MG63 (cell line): ENCODE data around the gene AZU1. TPM values are rescaled to one million over a fixed set of nuclear protein-coding genes. Genes with fewer than 3 reads are reported as not detected.

Source experiments
- DNase-seq: peaks from one replicate; pipeline ENCODE4 v3.0.0-alpha.2; 2020
- H3K27me3 ChIP-seq: fragments of 250-450 bp; sonication (Bioruptor Pico); 2 replicates; pipeline ENCODE4 v1.5.1; 2020; ENCODE audit warnings: mild to moderate bottlenecking, moderate library complexity
- H3K36me3 ChIP-seq: fragments of 250-450 bp; sonication (Bioruptor Pico); 2 replicates; pipeline ENCODE4 v1.5.1; 2020; ENCODE audit warnings: mild to moderate bottlenecking, moderate library complexity
- H3K4me3 ChIP-seq: fragments of 250-450 bp; sonication (Bioruptor Pico); 2 replicates; pipeline ENCODE4 v1.5.1; 2020; ENCODE audit warnings: mild to moderate bottlenecking, moderate library complexity
- H3K9me3 ChIP-seq: fragments of 250-450 bp; sonication (Bioruptor Pico); 2 replicates; pipeline ENCODE4 v1.5.1; 2020; ENCODE audit warnings: mild to moderate bottlenecking, moderate library complexity
- total RNA-seq: library from RNA; depleted of rRNA; stranded (reverse); fragments of >200 nt; shearing (Covaris generic); gene quantifications from 2 replicates; pipeline ENCODE4 v1.2.3, GENCODE V29; 2014; ENCODE audit warnings: low replicate concordance

AZU1 gene
- total RNA-seq, 1 experiment from 2014 or later, result not detected

- no peak for DNase-seq
- H3K4me3 ChIP-seq, result no peak overlapping the region
- no peaks in the 10 kb centered on the region for H3K27me3 ChIP-seq
- H3K36me3 ChIP-seq, result peaks cover 69% of the 10 kb centered on the region
- no peaks in the 10 kb centered on the region for H3K9me3 ChIP-seq
Observed at GRCh38 chr19:804419-805165, 23.0 kb upstream of the AZU1 start.

DNA sequence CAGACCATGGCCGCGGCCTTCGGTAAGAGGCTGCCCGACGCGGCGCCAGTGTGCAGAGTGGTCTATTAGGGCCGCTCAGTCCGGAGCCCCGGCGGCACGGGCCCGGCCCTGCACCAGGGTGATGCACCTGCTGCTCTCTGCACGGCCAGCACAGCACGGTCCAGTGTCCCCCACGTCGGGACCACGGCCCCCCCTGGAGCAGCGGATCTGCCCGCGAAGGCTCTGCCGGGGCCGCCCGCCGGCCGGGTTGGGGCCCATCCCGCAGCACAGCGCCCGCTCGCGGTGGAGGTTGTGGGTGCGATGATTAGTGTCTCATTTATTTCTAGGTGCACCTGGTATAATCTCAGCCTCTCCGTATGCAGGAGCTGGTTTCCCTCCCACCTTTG, 22.5 kb upstream of the AZU1 start:
- H3K36me3 ChIP-seq, result peaks cover 69% of the 10 kb centered on the region

GRCh38 chr19:805600-806550, 21.8 kb upstream of the AZU1 start:
- Histone ChIP-seq H3K27me3 (no peaks in the 10 kb centered on the region), H3K4me3 (no peak overlapping the region), H3K36me3 (peaks cover 67% of the 10 kb centered on the region), H3K9me3 (no peaks in the 10 kb centered on the region)
- DNase-seq, result no peak

More for the DNA sequence above, 22.5 kb upstream of the AZU1 start:
- no peak for DNase-seq
- Histone ChIP-seq H3K4me3 (no peak overlapping the region), H3K9me3 (no peaks in the 10 kb centered on the region), H3K27me3 (no peaks in the 10 kb centered on the region)

GRCh38 chr19:806815-807421, 20.7 kb upstream of the AZU1 start:
- H3K4me3 ChIP-seq, result no peak overlapping the region
- no peaks in the 10 kb centered on the region for H3K27me3 ChIP-seq
- no peaks in the 10 kb centered on the region for H3K9me3 ChIP-seq
- DNase-seq, result no peak
- H3K36me3 ChIP-seq, result peaks cover 65% of the 10 kb centered on the region

DNA sequence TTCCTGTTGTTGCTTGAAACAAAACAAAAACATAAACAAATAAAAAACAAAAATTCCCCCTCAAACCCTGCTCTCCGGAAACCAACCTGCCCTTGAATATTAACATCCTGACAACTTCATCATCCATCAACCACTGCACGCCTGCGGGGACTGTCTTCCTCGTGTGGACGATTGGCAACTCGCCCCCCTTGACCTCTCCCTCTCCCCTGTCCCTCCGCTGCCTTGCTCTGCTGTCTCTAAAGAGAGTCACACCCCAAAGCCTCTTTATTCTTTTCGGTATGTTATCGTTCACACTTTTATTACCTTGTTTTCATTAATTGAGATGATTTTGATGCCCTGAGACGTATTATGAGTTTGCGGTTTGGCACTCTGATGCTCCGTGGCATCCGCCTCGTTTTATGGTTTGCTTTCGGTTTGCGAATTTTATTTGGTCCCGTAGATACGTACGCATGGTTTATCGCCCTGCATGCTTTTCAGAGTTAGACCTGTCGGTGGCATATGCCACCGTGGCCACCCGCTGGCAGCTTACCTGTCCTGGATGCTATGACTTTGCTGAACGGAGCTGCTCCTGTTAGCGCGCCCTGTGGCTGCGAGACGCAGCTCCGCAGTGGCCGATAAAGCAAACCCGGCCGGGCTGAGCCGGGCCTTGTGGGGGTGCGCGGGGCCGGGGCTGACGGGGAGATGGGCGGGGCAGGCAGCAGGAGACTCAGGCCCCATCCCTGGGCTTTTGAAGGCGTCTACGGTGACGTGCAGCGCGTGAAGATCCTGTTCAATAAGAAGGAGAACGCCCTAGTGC, 19.8 kb upstream of the AZU1 start:
- Histone ChIP-seq H3K27me3 (no peaks in the 10 kb centered on the region), H3K9me3 (no peaks in the 10 kb centered on the region), H3K4me3 (no peak overlapping the region), H3K36me3 (peaks cover 61% of the 10 kb centered on the region)
- no peak for DNase-seq

GRCh38 chr19:808423-808775, 19.2 kb upstream of the AZU1 start:
- H3K36me3 ChIP-seq, result peaks cover 59% of the 10 kb centered on the region
- H3K27me3 ChIP-seq, result no peaks in the 10 kb centered on the region
- H3K9me3 ChIP-seq, result no peaks in the 10 kb centered on the region
- no peak overlapping the region for H3K4me3 ChIP-seq
- no peak for DNase-seq

DNA sequence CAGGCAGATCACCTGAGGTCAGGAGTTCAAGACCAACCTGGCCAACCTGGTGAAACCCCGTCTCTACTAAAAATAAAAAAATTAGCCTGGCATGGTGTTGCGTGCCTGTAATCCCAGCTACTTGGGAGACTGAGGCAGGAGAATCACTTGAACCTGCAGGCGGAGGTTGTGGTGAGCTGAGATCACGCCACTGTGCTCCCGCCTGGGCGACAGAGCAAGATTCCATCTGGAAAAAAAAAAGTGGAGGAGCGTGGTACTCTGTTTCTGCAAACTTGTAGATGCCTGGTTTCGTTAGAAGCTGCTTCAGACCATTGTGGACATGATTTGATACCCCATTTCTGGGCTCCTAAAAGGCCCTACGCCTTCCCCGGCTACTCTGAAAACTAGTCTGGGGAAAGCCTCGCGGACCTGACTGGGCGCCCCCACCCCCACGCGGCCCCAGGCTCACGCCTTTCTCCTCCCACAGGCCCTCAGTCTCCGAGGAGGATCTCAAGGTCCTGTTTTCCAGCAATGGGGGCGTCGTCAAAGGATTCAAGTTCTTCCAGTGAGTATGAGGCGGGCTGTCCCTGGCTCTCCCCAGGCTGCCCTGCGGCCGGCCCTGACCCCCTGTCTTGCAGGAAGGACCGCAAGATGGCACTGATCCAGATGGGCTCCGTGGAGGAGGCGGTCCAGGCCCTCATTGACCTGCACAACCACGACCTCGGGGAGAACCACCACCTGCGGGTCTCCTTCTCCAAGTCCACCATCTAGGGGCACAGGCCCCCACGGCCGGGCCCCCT, 17.4 kb upstream of the AZU1 start:
- Histone ChIP-seq H3K36me3 (peaks cover 45% of the 10 kb centered on the region), H3K9me3 (no peaks in the 10 kb centered on the region), H3K4me3 (no peak overlapping the region), H3K27me3 (no peaks in the 10 kb centered on the region)
- no peak for DNase-seq

- no peak overlapping the region for H3K4me3 ChIP-seq
- H3K36me3 ChIP-seq, result peaks cover 41% of the 10 kb centered on the region
- H3K27me3 ChIP-seq, result no peaks in the 10 kb centered on the region
- H3K9me3 ChIP-seq, result no peaks in the 10 kb centered on the region
- DNase-seq, result no peak
Observed at GRCh38 chr19:810883-811489, 16.7 kb upstream of the AZU1 start.

DNA sequence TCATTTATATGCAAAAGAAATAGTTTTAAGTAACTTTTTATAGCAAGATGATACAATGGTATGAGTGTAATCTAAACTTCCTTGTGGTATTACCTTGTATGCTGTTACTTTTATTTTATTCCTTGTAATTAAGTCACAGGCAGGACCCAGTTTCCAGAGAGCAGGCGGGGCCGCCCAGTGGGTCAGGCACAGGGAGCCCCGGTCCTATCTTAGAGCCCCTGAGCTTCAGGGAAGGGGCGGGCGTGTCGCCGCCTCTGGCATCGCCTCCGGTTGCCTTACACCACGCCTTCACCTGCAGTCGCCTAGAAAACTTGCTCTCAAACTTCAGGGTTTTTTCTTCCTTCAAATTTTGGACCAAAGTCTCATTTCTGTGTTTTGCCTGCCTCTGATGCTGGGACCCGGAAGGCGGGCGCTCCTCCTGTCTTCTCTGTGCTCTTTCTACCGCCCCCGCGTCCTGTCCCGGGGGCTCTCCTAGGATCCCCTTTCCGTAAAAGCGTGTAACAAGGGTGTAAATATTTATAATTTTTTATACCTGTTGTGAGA, 16.1 kb upstream of the AZU1 start:
- no peaks in the 10 kb centered on the region for H3K27me3 ChIP-seq
- no peak for DNase-seq
- no peaks in the 10 kb centered on the region for H3K9me3 ChIP-seq
- peaks cover 39% of the 10 kb centered on the region for H3K36me3 ChIP-seq
- H3K4me3 ChIP-seq, result no peak overlapping the region

DNA sequence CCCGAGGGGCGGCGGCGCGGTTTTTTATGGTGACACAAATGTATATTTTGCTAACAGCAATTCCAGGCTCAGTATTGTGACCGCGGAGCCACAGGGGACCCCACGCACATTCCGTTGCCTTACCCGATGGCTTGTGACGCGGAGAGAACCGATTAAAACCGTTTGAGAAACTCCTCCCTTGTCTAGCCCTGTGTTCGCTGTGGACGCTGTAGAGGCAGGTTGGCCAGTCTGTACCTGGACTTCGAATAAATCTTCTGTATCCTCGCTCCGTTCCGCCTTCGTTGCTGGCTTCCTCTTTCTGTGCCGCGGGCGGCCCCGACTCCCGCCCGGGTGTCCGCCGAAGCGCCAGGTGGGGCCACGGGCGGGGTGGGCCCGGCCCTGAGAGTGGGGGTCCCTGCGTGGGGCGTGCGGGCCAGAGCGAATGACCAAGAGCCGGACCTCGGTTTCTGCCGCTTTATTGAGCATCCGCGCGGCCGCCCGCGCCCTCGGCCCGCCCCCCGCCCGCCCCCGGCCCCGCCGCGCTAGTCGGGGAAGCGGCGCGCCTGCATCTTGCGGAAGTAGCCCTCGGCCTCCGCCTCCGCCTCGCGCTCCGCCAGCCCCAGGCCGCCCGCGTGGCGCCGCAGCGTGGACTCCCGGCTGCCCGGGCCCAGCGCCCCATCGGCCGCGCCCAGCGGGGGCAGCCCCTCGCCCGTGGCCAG, 15.4 kb upstream of the AZU1 start:
- Histone ChIP-seq H3K4me3 (no peak overlapping the region), H3K9me3 (no peaks in the 10 kb centered on the region), H3K27me3 (no peaks in the 10 kb centered on the region), H3K36me3 (peaks cover 33% of the 10 kb centered on the region)
- DNase-seq, result no peak

GRCh38 chr19:812747-813218, 14.9 kb upstream of the AZU1 start:
- H3K27me3 ChIP-seq, result no peaks in the 10 kb centered on the region
- DNase-seq, result no peak
- H3K36me3 ChIP-seq, result peaks cover 27% of the 10 kb centered on the region
- no peaks in the 10 kb centered on the region for H3K9me3 ChIP-seq
- H3K4me3 ChIP-seq, result no peak overlapping the region

GRCh38 chr19:813219-814151, 14.2 kb upstream of the AZU1 start:
- no peaks in the 10 kb centered on the region for H3K9me3 ChIP-seq
- H3K36me3 ChIP-seq, result peaks cover 24% of the 10 kb centered on the region
- H3K4me3 ChIP-seq, result no peak overlapping the region
- no peak for DNase-seq
- no peaks in the 10 kb centered on the region for H3K27me3 ChIP-seq

DNA sequence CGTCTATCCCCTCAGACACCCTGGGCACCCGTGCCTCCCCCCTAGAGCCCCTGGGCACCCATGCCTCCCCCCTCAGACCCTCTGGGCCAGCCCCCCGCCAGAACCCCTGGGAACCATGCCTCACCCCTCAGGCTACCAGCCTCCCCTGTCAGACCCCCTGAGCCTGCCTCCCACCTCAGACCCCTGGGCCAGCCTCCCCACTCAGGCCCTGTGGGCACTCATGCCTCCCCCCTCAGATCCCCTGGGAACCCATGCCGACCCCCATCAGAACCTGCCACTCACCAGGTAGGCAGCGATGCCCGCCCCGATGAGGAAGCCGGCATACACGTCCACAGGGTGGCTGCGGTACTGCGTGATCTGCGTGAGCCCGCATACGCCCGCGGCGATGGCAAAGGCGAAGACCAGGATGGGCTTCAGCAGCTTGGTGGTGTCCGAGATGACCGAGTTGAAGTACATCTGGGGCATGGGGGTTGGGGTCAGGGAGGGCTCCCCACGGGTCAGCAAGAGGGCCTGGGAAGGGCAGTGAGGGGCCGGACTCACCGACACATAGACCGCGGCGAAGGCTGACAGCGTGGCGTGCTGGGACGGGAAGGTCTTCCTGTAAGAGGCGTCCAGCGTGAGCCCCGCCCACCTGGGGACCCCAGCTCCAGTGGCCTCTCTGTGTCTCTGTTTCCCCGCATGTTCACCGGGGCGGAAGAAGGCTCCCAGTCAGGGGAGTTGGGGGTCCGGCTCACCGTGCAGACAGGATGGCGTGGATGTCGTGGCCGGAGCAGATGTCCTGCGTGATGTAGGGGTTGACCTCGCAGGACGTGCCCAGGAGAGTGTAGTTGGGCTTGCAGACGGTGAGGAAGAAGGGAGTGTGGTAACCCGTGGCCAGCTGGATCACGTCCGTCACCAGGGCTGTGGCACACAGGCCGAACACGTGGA, 13.2 kb upstream of the AZU1 start:
- Histone ChIP-seq H3K36me3 (peaks cover 19% of the 10 kb centered on the region), H3K9me3 (no peaks in the 10 kb centered on the region), H3K27me3 (no peaks in the 10 kb centered on the region), H3K4me3 (no peak overlapping the region)
- no peak for DNase-seq
